GM21381 (cell line): Measurements from ENCODE around the gene SYCP2L.
A peak's percentile ranks its signal among the peaks of the same experiment; 100 is the strongest.
"Not testable (repeated sequence)": the region's sequence is repeated elsewhere in the genome, so short reads cannot be mapped to it uniquely, and the experiment has no call there.

Experiments used
- ATAC-seq: cut with Tn5 transposase; IDR thresholded peaks from one replicate; pipeline ENCODE4 v1.9.1; 2021; ENCODE audit warnings: mild to moderate bottlenecking, moderate library complexity; ENCODE audit not compliant: unreplicated experiment

SYCP2L gene

DNA sequence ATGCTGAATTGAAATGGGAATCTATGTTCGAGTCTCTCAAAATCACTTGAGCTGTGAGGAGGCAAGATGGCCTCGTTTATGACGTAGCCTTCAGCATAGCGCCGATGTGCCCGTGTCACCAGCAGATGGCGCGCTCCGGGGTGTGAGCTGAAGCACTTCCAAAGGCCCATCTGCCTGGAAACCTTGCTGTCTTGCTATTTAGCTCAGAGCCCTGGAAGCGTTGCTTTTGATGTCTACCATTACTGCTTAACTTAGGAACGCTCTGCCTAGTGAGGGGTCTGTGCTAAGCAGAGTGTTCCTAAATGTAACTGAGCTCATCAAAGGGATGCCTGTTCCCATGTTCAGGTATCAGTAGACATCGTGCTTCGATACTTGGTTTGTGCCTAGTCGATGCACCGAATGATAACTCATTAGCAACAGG, 67.7 kb downstream of the SYCP2L start:
- peak; percentile 87 for ATAC-seq

- no peak for ATAC-seq
Observed at GRCh38 chr6:10956776-10957175, 69.9 kb downstream of the SYCP2L start.

DNA sequence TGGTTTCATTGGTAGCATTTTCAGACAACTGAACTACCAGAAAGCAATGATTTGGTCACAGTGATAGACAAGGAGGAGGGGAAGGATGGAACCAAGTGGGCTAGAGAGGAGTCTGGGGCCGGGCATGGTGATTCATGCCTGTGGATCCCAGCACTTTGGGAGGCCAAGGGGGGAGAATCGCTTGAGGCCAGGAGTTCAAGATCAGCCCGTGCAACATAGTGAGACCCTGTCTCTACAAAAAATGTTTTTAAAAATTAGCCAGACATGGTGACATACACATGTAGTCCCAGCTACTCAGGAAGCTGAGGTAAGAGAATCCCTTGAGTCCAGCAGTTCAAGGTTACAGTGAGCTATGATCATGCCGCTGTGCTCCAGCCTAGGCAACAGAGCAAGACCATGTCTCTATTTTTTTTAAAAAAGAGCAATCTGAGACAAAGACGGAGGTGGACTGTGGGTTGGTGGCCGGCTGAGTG, 70.6 kb downstream of the SYCP2L start:
- ATAC-seq = no peak

DNA sequence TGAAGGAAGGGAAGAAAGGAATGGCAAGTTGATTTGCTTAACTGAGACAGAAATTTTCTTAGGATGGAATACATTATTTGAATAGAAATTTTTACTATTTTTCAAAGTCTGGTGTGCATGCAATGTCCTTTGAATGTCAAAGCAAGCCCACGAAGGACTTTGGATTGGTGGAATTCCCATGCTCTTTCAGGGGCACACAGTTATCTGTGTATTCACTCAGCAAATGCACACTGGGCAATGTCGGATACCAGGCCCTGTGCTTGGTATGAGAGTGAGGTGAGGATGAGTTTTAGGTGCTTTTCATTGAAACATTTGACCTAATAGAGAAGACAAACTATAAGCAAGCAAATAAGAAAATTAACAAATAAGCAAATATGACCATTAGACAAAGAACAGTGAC, 73.3 kb downstream of the SYCP2L start:
- ATAC-seq = no peak

DNA sequence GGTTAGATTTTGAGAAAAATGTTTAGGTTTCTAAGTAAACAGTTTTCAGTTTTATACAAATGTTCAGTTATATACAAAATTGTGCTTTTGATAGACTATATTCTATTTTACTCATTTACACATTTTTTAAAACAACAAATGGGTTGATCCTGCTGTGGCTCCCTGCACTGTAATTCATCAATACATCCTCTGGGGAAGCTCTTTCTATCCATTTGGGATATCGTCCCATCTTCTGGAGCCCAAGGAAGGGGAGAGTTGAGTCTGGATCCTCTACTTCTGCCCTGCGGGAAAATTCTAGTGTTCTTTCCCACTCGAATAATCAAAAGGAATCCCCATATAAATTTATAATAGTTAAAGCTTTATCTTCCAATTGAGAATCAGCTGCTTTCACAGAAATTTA, 75.0 kb downstream of the SYCP2L start:
- ATAC-seq = no peak

GRCh38 chr6:10962673-10963072, 75.8 kb downstream of the SYCP2L start:
- ATAC-seq = peak; percentile 42

DNA sequence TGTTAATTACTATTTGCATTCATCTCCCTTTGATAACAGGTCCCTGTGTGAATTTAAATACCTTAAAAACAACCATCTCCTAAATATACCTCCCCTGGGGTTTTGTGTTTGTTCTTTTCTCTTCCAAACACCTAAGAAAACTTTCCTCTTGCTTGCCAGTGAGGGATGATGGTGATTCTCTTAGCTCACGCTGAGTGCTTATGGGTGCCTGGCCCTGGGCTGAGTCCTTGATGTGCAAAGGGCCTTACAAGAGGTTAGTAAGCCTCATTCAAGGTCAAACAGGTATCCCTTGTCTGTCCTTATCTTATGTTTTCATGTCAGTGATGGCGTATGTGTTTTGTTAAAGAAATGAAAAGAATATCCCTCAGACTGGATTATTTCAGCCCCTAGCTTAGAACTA, 76.3 kb downstream of the SYCP2L start:
- ATAC-seq = no peak

- peak; percentile 79 for ATAC-seq
Observed at GRCh38 chr6:10964684-10965083, 77.8 kb downstream of the SYCP2L start.

DNA sequence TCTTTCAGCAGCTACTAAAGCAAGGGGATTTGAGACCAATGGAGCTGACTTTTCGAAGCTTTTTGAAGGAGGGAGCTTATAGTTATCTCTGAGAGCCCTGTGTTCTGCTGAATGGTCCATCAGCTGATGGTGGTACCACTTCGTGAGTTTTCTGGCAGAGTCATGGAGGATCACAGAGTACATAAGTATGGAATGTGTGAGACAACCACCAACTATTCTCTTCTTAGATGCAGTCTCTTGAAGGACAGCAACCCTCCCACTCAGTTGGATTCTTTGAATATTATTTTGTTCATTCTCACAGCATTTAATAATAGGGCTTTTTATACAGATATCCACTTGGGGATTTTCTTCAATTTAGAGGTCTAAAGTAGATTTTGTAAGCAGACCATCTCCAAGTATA, 81.9 kb downstream of the SYCP2L start:
- no peak for ATAC-seq

- no peak for ATAC-seq
Observed at GRCh38 chr6:10970731-10971130, 83.9 kb downstream of the SYCP2L start.

DNA sequence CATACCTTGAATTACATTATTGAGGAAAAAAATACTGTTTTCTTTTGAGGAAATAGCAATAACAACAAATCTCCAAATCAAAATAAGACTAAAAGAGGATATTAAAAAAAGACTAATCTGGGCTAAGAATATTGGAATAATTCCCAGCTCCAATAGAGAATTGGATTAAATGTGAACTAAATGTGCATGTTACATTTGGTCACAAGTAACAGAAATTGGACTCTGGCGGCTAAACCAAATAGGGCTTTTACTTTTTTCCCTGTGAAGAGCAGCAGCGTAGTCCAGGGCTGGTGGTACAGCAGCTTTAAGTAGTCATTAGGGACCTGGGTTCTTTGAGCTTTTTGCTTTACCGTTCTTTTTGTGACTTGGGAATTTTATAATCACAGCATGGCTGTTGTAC, 85.3 kb downstream of the SYCP2L start:
- no peak for ATAC-seq

DNA sequence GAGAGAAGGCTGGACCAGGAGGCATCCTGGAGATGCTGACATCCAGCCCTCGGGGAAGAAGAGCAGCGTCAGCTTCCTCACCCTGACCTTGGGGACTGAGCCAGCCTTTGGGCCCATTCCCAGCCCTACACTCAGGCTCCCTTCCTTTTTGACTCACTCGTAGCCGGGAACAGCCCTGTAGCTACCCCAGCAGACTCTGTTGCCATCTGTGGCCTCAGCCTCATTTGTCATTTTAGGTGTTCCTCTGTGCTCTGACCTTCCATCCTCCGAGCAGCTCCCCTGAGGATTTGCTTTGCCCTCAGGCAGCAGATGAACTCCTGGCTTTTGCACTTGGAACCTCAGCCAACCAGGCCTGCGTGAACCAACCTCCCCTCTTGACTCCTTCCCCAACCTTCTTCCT, 89.7 kb downstream of the SYCP2L start:
- no peak for ATAC-seq

DNA sequence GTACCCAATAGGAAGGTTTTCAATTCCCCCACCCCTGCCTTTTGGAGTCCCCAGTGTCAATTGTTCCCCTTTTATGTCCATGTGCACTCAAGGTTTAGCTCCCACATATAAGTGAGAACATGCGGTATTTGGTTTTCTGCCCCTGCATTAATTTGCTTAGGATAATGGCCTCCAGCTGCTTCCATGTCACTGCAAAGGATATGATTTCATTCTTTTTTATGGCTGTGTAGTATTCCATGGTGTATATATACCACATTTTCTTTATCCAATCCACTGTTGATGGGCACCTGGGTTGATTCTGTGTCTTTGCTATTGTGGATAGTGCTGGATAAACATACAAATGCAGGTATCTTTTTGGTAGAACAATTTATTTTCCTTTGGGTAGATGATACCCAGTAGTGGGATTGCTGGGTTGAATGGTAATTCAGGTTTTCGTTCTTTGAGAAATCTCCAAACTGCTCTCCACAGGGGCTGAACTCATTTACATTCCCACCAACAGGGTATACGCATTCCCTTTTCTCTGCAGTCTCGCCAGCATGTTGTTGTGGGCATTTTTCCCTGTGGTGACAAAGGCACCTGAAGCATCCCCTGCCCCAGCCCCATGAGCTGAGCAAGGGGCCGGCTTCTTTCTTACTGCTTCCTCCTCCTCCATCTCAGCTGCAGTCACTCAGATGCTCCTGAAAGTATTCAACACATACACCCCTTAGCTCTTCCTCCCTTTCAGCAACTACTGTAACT, 90.5 kb downstream of the SYCP2L start:
- no peak for ATAC-seq

DNA sequence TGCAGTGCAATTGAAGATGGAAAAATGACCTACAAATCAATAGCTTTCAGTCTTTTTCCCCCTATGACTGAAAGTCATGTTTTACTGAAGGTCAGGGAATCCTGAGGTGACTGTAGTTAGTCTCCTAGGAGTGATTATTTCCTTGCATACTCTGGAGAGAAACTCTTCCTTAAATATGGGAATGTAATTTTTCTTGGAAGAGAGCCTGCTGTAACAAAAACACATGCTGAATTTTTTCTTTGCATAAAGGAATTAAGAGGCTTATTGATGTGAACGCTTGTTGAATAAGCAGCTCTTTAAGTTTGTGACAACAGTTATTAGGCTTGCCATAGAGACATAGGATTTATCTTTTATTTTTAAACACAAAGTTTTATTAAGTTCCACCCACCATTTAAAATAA, 92.8 kb downstream of the SYCP2L start:
- ATAC-seq = no peak

DNA sequence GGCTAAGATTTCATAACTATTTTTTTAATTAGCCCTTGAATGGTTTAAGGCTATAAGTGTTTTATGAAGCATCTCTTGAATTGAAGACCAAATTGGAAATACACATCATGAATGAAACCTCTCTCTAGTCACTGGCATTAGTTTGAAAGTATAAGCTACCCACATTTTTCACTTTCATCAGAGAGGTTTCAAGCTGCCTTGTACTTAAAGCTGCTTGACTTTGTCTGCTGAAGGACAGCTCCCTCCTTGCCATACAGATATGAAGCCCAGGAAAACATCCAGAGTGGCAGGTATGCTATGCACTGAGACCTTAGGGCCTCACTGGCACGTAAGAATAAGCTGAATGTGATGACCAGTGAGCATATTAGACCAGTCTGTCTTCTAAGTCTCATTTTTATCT, 94.6 kb downstream of the SYCP2L start:
- ATAC-seq = no peak

DNA sequence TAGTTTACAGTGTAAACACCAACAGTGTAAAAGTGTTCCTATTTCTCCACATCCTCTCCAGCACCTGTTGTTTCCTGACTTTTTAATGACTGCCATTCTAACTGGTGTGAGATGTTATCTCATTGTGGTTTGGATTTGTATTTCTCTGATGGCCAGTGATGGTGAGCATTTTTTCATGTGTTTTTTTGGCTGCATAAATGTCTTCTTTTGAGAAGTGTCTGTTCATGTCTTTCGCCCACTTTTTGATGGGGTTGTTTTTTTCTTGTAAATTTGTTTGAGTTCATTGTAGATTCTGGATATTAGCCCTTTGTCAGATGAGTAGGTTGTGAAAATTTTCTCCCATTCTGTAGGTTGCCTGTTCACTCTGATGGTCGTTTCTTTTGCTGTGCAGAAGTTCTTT, 98.1 kb downstream of the SYCP2L start:
- ATAC-seq = not testable (repeated sequence)

GRCh38 chr6:10989587-10989986, 102.7 kb downstream of the SYCP2L start:
- no peak for ATAC-seq

GRCh38 chr6:10991115-10991514, 104.3 kb downstream of the SYCP2L start:
- no peak for ATAC-seq

- no peak for ATAC-seq
Observed at GRCh38 chr6:10993896-10994295, 107.0 kb downstream of the SYCP2L start.

GRCh38 chr6:10995114-10995707, 108.4 kb downstream of the SYCP2L start:
- no peak for ATAC-seq

DNA sequence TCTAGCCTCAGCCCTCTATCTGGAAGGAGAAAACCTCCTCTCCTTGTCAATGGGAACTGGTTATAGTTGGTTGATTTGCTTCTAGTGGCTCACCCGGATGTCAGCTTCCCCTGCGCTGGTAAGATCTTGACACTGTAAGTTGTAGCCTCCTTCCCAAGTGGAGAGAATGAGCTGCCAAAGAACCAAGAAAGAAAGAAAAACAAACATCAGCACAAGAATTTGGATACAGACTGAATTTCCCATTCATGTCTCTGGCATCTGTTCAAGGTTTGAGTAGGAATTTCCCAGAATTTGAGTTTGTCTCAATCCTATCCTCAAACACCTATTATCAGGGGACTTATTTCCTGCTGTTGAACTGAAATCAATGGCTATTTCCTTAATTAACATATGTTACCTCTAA, 113.1 kb downstream of the SYCP2L start:
- ATAC-seq = no peak

DNA sequence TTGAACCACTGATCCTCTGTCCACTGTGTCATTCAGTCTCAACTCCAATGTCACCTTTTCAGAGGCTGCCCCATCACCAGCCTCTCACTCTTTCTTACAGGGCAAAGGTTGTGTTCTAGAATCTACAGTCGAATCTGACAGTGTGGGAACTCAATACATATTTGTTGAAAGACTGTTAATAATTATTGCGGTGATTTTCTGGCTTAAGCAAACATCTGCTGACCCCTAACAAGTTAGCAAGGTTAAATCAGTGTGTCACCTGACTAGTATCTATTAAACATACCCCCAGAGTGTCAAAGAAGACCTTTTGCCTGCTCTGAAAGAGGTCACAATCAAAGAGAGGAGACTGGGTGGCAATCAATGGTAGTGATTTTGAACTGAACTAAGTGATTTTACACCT, 115.3 kb downstream of the SYCP2L start:
- ATAC-seq = no peak

DNA sequence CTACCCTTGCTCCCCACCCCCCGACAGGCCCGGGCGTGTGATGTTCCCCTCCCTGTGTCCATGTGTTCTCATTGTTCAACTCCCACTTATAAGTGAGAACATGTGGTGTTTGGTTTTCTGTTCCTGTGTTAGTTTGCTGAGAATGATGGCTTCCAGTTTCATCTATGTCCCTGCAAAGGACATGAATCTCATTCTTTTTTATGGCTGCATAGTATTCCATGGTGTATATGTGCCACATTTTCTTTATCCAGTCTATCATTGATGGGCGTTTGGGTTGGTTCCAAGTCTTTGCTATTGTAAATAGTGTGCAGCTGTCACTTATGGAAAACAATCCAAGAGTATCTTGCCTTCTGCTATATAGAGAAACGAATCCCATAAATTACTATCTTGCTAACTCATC, 116.4 kb downstream of the SYCP2L start:
- not testable (repeated sequence) for ATAC-seq
